HG03442 (cell line): ENCODE data around the gene DNAAF9.

Source experiments
- ATAC-seq: cut with Tn5 transposase; IDR thresholded peaks from one replicate; pipeline ENCODE4 v1.9.1; 2021; ENCODE audit warnings: mild to moderate bottlenecking, moderate library complexity; ENCODE audit not compliant: unreplicated experiment

The DNAAF9 gene

GRCh38 chr20:3378138-3378537 lies 29.3 kb downstream of the DNAAF9 start:
- ATAC-seq: no peak

- no peak for ATAC-seq
Observed at GRCh38 chr20:3377644-3378043, 29.8 kb downstream of the DNAAF9 start.

GRCh38 chr20:3374296-3374695 lies 33.2 kb downstream of the DNAAF9 start:
- no peak for ATAC-seq

- ATAC-seq: no peak
Observed at GRCh38 chr20:3371754-3372153, 35.7 kb downstream of the DNAAF9 start.

GRCh38 chr20:3367089-3367488 lies 40.4 kb downstream of the DNAAF9 start:
- no peak for ATAC-seq

GRCh38 chr20:3364323-3365013 lies 43.0 kb downstream of the DNAAF9 start:
- no peak for ATAC-seq

- no peak for ATAC-seq
Observed at GRCh38 chr20:3360752-3361151, 46.7 kb downstream of the DNAAF9 start.

- ATAC-seq: no peak
Observed at GRCh38 chr20:3358676-3359340, 48.7 kb downstream of the DNAAF9 start.
